ENCODE data around the gene INPP5D.
"Not testable (repeated sequence)": the region's sequence is repeated elsewhere in the genome, so short reads cannot be mapped to it uniquely, and the experiment has no call there.

INPP5D gene

DNA sequence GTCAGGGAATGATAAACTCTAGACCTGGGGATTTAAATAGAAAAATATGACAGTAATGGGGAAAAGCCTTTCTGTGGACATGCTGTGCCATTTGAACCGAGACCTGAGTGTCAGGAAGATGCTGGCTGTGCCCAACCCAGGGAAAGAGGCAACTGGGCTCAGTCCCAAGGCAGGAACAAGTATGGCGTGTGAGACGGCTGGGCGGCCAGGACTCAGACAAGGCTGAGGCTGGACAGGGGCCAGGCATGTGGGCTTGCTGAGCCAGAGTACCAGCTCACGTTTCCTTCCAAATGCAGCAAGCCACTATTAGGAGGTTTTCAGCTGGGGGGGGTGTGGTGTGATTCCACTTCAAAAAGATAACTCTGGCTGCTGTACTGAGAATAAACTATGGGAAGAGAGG, 92.4 kb downstream of the INPP5D start:
- no peak for DNase-seq

- DNase-seq, result no peak
Observed at GRCh38 chr2:233153146-233153798, 93.1 kb downstream of the INPP5D start.

DNA sequence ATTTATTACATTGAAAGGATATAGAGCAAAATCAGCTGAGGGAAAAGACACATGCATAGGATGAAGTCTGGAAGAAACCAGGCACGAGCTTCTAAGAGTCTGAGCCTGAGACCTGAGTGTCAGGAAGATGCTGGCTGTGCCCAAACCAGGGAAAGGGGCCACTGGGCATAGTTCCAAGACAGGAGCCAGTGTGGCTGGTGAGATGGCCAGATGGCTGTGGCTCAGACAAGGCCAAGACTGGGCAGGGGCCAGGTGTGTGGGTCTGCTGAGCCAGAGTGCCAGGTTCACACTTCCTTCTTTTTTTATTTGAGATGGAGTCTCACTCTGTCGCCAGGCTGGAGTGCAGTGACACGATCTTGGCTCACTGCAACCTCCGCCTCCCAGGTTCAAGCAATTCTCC, 95.9 kb downstream of the INPP5D start:
- DNase-seq, result no peak

GRCh38 chr2:233156461-233156860, 96.3 kb downstream of the INPP5D start:
- not testable (repeated sequence) for DNase-seq

- no peak for DNase-seq
Observed at GRCh38 chr2:233161730-233162129, 101.6 kb downstream of the INPP5D start.

DNA sequence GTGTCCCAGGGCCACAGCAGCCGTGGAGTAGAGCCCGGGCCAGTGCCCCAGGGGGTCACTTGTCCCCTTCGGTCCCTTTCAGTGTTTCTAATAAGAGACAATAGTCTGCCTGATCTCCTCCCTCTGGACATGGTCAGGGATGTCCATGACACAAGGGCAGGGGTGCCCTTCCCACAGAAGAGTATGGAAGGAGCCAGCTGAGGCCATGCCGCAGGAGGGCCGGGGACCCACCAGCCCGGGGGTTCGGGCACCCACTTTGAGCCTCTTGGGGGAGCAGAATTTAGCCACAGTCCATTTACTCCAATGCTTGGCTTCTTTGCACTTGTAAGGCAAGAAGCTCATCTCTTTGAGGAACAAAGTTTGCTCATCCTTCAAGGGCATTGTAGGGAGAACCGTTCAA, 102.6 kb downstream of the INPP5D start:
- no peak for DNase-seq

DNA sequence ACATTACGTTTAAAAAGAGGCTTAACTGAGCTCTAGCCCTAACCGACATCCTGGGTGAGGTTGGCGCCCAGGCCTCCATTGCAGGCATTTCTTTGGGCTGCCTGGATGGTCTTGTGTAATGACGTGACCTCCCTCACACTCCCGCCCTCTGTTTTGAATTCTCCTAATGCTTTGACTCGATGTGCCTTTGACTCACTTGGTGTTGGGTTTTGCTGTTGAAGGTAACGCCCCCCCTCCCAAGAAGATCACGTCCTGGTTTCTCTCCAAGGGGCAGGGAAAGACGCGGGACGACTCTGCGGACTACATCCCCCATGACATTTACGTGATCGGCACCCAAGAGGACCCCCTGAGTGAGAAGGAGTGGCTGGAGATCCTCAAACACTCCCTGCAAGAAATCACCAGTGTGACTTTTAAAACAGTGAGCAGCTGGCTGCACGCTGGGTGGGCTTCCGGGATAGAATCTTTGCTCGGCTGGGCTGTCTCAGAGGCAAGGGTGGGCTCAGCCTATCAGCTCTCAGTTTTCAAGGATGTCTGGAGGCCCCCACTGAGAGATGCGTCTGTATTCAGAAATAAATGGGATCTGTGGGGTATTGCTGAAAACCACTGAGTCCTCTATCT, 103.5 kb downstream of the INPP5D start:
- DNase-seq, result no peak

GRCh38 chr2:233164128-233164635, 104.0 kb downstream of the INPP5D start:
- DNase-seq, result no peak

- no peak for DNase-seq
Observed at GRCh38 chr2:233164967-233165366, 104.8 kb downstream of the INPP5D start.

DNA sequence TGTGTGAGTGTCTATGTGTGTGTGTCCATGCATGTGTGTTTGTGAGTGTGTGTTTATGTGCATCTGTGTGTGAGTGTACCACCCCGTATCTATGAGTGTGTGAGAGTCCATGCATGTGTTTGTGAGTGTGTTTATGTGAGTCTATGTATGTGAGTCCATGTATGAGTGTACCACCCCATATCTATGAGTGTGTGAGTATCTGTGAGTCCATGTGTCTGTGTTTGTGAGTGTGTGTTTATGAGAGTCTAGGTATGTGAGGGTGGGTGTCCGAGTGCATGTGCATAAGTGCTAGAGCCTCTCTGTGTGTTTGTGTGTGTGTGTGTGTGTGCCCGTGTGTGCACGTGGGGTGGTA, 105.4 kb downstream of the INPP5D start:
- DNase-seq, result no peak

DNA sequence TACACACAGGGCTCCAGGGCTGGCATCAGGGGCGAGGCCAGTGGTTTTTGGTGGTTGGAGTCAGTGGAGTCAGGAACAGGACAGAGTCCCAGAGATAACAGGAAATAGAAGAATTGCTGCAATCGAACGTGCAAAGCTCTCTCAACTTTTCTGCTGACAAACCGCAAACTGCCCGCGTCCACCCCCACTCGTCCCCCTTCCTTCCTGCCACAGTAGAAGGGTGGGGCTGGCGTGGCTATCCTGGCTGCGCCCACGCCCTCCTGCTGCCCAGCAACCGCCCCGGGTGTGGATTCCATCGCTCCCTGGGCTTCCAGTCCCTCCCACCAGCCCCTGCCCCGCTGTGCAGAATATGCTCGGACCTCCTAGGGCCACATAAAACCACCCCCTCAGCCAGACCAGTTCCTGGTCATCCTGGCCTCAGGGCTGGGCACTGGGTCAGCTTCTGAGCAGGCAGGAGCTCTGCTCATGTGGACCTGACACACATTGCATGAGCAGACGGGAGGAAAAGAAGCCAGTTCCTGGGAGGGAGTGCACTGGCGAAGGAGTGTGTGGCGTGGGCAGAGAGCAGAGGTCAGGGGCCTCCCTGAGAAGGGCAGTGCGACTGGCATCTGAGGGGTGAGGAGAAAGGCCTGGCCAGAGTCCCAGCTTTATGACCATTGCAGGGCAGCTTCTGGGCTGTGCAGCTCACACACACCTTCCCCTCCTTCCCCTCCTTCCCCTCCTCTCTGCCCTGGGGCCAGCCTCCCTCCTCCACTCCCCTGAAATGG, 105.9 kb downstream of the INPP5D start:
- DNase-seq, result no peak

- no peak for DNase-seq
Observed at GRCh38 chr2:233168445-233168844, 108.3 kb downstream of the INPP5D start.

GRCh38 chr2:233168919-233169318, 108.8 kb downstream of the INPP5D start:
- DNase-seq, result no peak

DNA sequence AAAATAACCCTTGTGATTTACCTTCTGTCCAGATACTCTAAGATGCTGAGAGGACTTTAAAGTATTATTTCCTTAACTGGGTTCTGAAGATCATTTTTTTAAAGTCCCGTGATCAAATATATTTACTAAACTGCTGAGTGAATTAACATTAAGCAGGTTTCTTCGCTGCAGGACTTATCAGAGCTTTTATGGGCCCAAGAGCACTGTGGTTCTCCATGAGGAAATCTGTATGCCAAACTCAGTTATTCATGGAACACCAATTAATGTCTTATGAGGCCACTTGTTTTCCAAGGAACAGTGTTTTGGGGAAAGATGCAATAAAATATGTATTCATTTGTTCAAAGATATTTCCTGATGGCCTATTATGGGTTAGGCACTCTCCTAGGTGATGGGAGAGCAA, 111.2 kb downstream of the INPP5D start:
- no peak for DNase-seq

GRCh38 chr2:233173115-233173514, 113.0 kb downstream of the INPP5D start:
- no peak for DNase-seq

DNA sequence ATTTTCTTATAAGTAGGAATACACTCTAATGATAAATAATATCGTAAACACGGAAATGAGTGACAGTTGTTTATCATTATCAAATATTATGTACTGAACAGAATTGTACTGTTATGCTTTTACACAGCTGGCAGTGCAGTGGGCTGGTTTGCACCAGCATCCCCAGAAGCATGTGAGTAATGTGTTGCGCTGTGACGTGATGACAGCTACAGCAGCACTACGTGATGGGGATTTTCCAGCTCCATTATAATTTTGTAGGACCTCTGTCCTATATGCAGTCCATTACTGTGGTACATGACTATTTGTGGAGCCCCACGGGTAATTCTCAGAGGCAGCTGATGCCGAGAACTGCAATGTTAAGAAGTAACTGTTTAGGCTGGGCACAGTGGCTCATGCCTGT, 114.0 kb downstream of the INPP5D start:
- no peak for DNase-seq

DNA sequence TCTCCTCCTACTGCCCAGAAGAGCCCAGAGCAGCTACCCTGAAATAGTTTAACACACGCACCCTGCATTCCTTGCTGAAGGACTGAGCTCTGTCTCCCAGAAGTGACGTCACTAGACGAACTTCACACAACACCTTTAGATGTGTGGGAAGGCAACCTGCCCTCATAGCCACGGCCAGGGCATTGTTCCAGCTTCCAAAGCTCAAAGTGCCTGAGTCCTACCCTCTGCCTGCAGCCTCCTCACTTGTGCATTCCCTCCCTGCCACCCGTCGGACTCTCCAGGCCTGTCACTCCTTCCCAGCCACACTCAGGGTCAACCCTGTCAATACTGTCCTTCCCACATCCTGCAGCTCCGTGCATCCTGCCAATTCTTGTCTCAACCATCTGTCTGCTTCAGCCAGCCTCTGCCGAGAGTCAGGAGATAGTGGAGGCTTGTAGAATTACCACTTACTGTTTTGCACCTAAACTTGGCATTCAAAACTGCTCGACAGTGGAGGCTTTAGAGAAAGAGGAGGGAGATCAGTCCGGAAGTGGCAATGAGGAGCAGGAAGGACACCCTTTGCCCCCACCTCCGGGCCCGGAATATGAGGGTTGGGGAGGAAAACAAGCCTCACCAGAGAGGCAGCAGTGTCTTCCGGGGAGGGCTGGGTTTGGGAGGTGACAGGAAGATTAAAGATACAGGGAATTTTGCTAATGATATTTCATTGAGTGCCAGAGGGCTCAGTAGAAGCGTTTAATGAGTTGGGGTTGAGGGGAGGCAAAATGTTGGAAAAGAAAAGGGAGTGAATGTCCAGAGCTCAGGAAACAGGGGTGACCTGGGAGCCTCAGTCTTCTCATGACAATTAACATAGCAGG, 119.1 kb downstream of the INPP5D start:
- no peak for DNase-seq

DNA sequence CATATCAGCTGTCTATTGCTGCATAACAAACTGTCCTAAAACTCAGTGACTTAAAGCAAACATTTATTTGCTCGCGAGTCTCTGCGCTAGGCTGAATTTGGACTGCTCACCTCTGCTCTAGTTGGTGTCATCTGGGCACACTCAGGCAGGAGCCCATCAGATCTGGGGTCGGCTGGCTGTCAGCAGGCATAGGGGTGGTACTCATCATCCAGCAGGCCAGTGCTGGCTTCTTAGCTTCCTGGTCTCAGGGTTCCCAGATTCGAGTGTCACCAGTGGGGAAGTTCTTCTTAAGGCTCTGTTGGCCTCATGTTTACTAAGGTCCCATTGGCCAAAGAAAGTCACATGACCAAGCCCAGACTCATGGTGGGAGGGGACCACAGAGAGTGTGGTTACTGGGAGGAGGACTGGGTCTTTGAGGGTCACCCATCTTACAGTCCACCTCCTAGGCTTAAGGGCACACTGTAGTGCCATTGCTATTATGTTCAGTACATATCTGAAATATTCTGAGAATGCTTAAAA, 119.8 kb downstream of the INPP5D start:
- no peak for DNase-seq

DNA sequence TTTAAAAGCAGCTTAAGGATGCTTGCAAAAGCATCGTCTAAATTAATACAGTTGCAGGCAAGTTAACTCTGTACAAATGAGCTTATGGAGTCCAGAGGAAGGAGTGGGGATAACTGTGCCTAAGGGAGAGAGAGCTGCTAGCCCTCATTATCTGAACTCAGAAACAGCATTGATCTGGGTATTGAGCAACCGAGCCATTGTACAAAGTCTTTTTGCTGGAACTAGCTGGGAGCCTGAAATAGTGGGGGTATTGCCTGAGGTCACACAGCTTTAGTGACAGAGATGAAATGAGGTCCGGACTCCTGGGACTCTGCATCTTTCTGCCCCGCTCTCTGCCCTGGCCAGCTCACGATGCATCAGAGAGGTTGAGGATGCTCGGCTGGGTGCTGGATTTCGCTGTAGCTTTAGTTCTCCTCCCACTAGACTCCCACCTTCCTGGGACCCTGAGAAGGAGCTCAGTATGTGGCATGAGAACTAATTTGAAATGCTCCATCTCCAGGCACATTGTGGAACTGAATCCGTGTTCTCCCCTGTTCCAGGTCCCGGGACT, 123.8 kb downstream of the INPP5D start:
- DNase-seq, result no peak

DNA sequence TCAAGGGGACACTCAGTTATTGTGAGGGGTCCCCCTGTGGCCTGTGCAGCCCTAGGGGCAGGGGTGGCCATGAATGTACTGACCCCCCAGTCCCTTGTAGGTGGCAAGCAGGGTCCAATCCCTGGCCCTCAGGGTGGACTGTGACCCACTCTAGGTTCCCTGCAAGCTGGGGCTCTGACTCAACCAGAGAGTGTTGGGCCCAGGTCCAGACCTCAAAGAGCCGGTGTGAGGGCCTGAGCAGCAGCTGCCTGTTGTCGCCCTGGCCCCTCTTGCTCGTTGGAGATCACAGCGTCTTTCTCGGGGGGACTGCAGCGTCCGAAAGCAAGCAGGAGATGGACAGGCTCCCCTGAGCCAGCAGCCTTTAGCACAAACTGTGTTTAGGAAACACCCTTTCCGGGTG, 124.5 kb downstream of the INPP5D start:
- DNase-seq, result no peak

GRCh38 chr2:233185330-233185729, 125.2 kb downstream of the INPP5D start:
- no peak for DNase-seq

DNA sequence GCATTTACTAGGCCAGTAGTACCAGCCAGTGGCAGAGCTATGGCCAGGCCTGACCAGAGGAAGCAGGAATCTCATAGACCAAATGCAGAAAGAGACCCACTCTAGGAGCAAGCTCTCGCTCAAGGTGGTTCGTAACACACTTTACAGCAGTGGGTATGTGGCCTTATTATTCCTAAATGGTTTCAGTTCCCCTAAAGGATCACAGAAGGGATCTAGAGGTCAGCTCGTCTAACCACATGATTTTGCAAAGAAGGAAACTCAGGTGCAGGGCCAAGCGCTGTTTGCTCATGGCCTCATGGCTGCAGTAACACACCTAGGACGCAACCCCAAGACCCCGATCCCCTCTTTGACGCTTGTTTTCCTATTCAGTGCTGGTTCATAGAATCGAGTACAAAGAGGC, 125.8 kb downstream of the INPP5D start:
- DNase-seq, result no peak

GRCh38 chr2:233186851-233187250, 126.7 kb downstream of the INPP5D start:
- DNase-seq, result no peak
